HepG2 (cell line): Measurements from ENCODE around the gene SH3GLB2. TPM values are rescaled to one million over a fixed set of nuclear protein-coding genes. Genes with fewer than 3 reads are reported as not detected.

Source experiments
- ATAD3A ChIP-seq: sonication (generic); formaldehyde crosslinking; IDR thresholded peaks from 2 replicates; pipeline ENCODE4 v1.4.0; 2020; ENCODE audit warnings: missing genetic modification reagents
- NR2C2 ChIP-seq: sonication (generic); formaldehyde crosslinking; IDR thresholded peaks from 2 replicates; pipeline ENCODE4 v1.4.0; 2020; ENCODE audit warnings: missing genetic modification reagents, mild to moderate bottlenecking, moderate library complexity, borderline replicate concordance
- SALL1 ChIP-seq: sonication (generic); formaldehyde crosslinking; IDR thresholded peaks from 2 replicates; pipeline ENCODE4 v1.8.0; 2022; ENCODE audit warnings: mild to moderate bottlenecking, missing genetic modification reagents
- TOPORS ChIP-seq: sonication (generic); formaldehyde crosslinking; IDR thresholded peaks from 2 replicates; pipeline ENCODE4 v1.8.0; 2023; ENCODE audit warnings: mild to moderate bottlenecking, missing genetic modification reagents
- ZFX ChIP-seq: sonication (generic); formaldehyde crosslinking; IDR thresholded peaks from 2 replicates; pipeline ENCODE4 v1.4.0; 2020; ENCODE audit warnings: mild to moderate bottlenecking, low read depth, missing genetic modification reagents, moderate library complexity
- ZNF501 ChIP-seq: sonication (generic); formaldehyde crosslinking; IDR thresholded peaks from 2 replicates; pipeline ENCODE4 v1.5.1; 2020; ENCODE audit warnings: mild to moderate bottlenecking, moderate library complexity, missing genetic modification reagents
- ZNF652 ChIP-seq: IDR thresholded peaks from 2 replicates; pipeline ENCODE4 v1.6.1; 2016; ENCODE audit warnings: low read depth, borderline replicate concordance
- ZNF773 ChIP-seq: sonication (generic); formaldehyde crosslinking; IDR thresholded peaks from 2 replicates; pipeline ENCODE4 v1.4.0; 2020; ENCODE audit warnings: missing genetic modification reagents, borderline replicate concordance
- polyA plus RNA-seq, 8 experiments: library from polyadenylated mRNA; depleted of rRNA in 3 of 8; stranded (reverse) in 7 of 8; unstranded in 1 of 8; fragments of >200 nt; fragmentation: Illumina TruSeq in 4 of 8; extraction: Trizol in 4 of 8; gene quantifications; 2 replicates each; pipeline versions ENCODE4 v1.2.1 to v1.2.3, GENCODE V29; 2011 to 2016; ENCODE audit warnings: low read depth in 4 of 8, missing spikeins in 1 of 8, mixed read lengths in 1 of 8; ENCODE audit not compliant: insufficient read depth in 1 of 8
- total RNA-seq, 5 experiments: library from RNA; depleted of rRNA; stranded (reverse); fragments of >200 nt; fragmentation: Illumina TruSeq; extraction: Trizol; gene quantifications; 2 replicates each; pipeline ENCODE4 v1.2.3, GENCODE V29; 2016; ENCODE audit warnings: low read depth in 1 of 5
- TF ChIP-seq, protein P1 (sequence below): sonication (generic); formaldehyde crosslinking; IDR thresholded peaks from 2 replicates; pipeline ENCODE4 v1.5.1; 2020; ENCODE audit warnings: missing genetic modification reagents, mild to moderate bottlenecking, borderline replicate concordance
- TF ChIP-seq, protein P2 (sequence below): sonication (generic); formaldehyde crosslinking; IDR thresholded peaks from 2 replicates; pipeline ENCODE4 v1.5.0; 2020; ENCODE audit warnings: missing genetic modification reagents, mild to moderate bottlenecking, borderline replicate concordance
- TF ChIP-seq, protein P3 (sequence below): sonication (generic); formaldehyde crosslinking; IDR thresholded peaks from 2 replicates; pipeline ENCODE4 v1.5.1; 2020; ENCODE audit warnings: mild to moderate bottlenecking, missing genetic modification reagents, borderline replicate concordance
- TF ChIP-seq, protein P4 (sequence below): sonication (generic); formaldehyde crosslinking; IDR thresholded peaks from 2 replicates; pipeline ENCODE4 v1.5.0; 2020; ENCODE audit warnings: mild to moderate bottlenecking, missing genetic modification reagents, borderline replicate concordance
- TF ChIP-seq, protein P5 (sequence below): IDR thresholded peaks from 2 replicates; pipeline ENCODE4 v1.6.1; 2018; ENCODE audit warnings: missing genetic modification reagents, mild to moderate bottlenecking, missing compliant biosample characterization
- TF ChIP-seq, protein P6 (sequence below): sonication (generic); formaldehyde crosslinking; IDR thresholded peaks from 2 replicates; pipeline ENCODE4 v1.8.0; 2022; ENCODE audit warnings: missing genetic modification reagents, mild to moderate bottlenecking, borderline replicate concordance

The SH3GLB2 gene
- total and polyA plus RNA-seq, 2 of the 13 experiments (the other 11 are each of a cell fraction or from before 2014, with no cell fraction given) = 24.0 to 40.6 TPM

DNA sequence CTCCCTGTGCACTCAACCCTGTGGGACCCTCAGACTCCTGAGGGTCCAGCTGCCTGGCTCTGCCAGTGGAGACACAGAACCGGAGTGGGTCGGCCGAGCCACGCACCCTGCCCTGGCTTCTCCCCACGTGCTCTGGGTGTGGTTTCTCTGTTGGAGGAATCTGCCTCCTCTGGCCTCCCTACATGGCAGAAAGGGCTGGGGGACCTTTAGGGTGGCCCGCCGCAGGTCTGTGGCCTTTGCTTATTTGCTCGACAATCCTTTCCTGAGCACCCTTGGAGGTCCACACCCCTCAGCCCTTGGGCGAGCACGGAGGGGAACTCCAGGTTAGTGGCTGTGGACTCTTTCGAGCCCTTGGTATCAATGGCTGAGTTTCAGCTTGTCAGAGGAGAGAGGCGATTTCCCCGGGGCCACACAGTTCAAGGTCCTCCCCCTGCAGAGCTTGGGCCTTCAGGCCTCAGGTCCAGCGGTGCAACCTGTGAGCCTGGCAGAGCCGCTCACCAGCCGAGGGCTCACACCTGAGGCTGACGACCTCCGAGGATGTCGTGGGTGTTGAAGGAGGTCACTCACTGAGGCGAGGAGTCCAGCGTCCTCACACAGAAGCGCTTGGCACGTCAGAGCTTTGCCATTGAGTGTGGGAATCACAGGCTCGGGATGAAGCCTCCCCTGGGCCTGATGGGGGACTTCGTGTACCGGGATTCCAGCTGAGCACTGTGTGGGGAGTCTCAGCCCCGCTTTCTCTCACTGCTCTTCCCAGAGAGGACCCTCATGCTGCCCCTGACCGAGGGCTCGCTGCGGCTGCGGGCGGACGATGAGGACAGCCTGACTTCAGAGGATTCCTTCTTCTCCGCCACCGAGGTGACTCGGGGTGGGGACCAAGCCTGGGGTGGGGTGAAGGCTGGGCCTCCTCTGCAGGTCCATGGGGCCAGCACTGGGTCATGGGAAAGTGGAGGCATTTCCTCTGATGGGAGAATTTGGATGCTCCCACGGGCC is 32.0 kb upstream of the SH3GLB2 start (continued):
- TF ChIP-seq, protein P1, sequence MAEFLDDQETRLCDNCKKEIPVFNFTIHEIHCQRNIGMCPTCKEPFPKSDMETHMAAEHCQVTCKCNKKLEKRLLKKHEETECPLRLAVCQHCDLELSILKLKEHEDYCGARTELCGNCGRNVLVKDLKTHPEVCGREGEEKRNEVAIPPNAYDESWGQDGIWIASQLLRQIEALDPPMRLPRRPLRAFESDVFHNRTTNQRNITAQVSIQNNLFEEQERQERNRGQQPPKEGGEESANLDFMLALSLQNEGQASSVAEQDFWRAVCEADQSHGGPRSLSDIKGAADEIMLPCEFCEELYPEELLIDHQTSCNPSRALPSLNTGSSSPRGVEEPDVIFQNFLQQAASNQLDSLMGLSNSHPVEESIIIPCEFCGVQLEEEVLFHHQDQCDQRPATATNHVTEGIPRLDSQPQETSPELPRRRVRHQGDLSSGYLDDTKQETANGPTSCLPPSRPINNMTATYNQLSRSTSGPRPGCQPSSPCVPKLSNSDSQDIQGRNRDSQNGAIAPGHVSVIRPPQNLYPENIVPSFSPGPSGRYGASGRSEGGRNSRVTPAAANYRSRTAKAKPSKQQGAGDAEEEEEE = no peak
- TF ChIP-seq, protein P2, sequence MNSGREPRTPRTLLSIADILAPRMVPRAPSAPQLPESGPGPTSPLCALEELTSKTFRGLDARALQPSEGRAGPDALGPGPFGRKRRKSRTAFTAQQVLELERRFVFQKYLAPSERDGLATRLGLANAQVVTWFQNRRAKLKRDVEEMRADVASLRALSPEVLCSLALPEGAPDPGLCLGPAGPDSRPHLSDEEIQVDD = no peak
- TF ChIP-seq ZNF652 (CRISPR knock-in tag) = no peak
- TF ChIP-seq ZNF501 (CRISPR knock-in tag) = peak; percentile 30; the same call in 1 of the 2 replicates
- no peak for TF ChIP-seq ZNF773
- TF ChIP-seq ZFX (CRISPR knock-in tag) = peak; percentile 79
- TF ChIP-seq TOPORS (CRISPR knock-in tag) = no peak
- no peak for TF ChIP-seq NR2C2 (CRISPR knock-in tag)
- TF ChIP-seq, protein P3, sequence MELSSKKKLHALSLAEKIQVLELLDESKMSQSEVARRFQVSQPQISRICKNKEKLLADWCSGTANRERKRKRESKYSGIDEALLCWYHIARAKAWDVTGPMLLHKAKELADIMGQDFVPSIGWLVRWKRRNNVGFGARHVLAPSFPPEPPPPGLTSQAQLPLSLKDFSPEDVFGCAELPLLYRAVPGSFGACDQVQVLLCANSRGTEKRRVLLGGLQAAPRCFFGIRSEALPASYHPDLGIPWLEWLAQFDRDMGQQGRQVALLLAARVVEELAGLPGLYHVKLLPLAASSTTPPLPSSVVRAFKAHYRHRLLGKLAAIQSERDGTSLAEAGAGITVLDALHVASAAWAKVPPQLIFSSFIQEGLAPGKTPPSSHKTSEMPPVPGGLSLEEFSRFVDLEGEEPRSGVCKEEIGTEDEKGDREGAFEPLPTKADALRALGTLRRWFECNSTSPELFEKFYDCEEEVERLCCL (CRISPR knock-in tag) = no peak
- TF ChIP-seq, protein P4, sequence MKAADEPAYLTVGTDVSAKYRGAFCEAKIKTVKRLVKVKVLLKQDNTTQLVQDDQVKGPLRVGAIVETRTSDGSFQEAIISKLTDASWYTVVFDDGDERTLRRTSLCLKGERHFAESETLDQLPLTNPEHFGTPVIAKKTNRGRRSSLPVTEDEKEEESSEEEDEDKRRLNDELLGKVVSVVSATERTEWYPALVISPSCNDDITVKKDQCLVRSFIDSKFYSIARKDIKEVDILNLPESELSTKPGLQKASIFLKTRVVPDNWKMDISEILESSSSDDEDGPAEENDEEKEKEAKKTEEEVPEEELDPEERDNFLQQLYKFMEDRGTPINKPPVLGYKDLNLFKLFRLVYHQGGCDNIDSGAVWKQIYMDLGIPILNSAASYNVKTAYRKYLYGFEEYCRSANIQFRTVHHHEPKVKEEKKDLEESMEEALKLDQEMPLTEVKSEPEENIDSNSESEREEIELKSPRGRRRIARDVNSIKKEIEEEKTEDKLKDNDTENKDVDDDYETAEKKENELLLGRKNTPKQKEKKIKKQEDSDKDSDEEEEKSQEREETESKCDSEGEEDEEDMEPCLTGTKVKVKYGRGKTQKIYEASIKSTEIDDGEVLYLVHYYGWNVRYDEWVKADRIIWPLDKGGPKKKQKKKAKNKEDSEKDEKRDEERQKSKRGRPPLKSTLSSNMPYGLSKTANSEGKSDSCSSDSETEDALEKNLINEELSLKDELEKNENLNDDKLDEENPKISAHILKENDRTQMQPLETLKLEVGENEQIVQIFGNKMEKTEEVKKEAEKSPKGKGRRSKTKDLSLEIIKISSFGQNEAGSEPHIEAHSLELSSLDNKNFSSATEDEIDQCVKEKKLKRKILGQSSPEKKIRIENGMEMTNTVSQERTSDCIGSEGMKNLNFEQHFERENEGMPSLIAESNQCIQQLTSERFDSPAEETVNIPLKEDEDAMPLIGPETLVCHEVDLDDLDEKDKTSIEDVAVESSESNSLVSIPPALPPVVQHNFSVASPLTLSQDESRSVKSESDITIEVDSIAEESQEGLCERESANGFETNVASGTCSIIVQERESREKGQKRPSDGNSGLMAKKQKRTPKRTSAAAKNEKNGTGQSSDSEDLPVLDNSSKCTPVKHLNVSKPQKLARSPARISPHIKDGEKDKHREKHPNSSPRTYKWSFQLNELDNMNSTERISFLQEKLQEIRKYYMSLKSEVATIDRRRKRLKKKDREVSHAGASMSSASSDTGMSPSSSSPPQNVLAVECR (CRISPR knock-in tag) = peak; percentile 20; the same call in 1 of the 2 replicates
- TF ChIP-seq, protein P5, sequence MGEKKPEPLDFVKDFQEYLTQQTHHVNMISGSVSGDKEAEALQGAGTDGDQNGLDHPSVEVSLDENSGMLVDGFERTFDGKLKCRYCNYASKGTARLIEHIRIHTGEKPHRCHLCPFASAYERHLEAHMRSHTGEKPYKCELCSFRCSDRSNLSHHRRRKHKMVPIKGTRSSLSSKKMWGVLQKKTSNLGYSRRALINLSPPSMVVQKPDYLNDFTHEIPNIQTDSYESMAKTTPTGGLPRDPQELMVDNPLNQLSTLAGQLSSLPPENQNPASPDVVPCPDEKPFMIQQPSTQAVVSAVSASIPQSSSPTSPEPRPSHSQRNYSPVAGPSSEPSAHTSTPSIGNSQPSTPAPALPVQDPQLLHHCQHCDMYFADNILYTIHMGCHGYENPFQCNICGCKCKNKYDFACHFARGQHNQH (CRISPR knock-in tag) = peak; percentile 33; the same call in 1 of the 2 replicates
- TF ChIP-seq, protein P6, sequence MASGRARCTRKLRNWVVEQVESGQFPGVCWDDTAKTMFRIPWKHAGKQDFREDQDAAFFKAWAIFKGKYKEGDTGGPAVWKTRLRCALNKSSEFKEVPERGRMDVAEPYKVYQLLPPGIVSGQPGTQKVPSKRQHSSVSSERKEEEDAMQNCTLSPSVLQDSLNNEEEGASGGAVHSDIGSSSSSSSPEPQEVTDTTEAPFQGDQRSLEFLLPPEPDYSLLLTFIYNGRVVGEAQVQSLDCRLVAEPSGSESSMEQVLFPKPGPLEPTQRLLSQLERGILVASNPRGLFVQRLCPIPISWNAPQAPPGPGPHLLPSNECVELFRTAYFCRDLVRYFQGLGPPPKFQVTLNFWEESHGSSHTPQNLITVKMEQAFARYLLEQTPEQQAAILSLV (CRISPR knock-in tag) = no peak
- TF ChIP-seq SALL1 (CRISPR knock-in tag) = peak; percentile 46; the same call in 1 of the 2 replicates
- TF ChIP-seq ATAD3A (CRISPR knock-in tag) = no peak
